Lower lobe of right lung (tissue), 2 donors: ENCODE measurements around the gene ARL11. TPM values are rescaled to one million over a fixed set of nuclear protein-coding genes. Genes with fewer than 3 reads are reported as not detected.
A peak's percentile ranks its signal among the peaks of the same experiment; 100 is the strongest.

Experiments
- ATAC-seq, 2 donors: fragments of 200-7000 bp; cut with Tn5 transposase; one replicate each; pipeline ENCODE4 v1.9.1; 2020 to 2022; ENCODE audit warnings: mild to moderate bottlenecking in 2 of 2, moderate library complexity in 2 of 2
- DNase-seq: peaks from one replicate; pipeline ENCODE4 v3.0.0-alpha.2; 2020
- H3K27ac ChIP-seq: fragments of 200-600 bp; one replicate; pipeline ENCODE4 v1.8.0; 2022
- H3K27me3 ChIP-seq: fragments of 200-600 bp; one replicate; pipeline ENCODE4 v1.8.0; 2022; ENCODE audit warnings: low read depth
- H3K36me3 ChIP-seq: fragments of 200-600 bp; one replicate; pipeline ENCODE4 v1.8.0; 2022; ENCODE audit warnings: mild to moderate bottlenecking
- H3K4me1 ChIP-seq: fragments of 200-600 bp; one replicate; pipeline ENCODE4 v1.8.0; 2022
- H3K4me3 ChIP-seq: fragments of 200-600 bp; one replicate; pipeline ENCODE4 v1.8.0; 2022; ENCODE audit warnings: mild to moderate bottlenecking
- H3K9me3 ChIP-seq: fragments of 200-600 bp; one replicate; pipeline ENCODE4 v1.8.0; 2022
- intact Hi-C: fragments of 100-400 bp; cut with DNase I; formaldehyde crosslinking; loops from one replicate; pipeline ENCODE4 v1.11.0; 2022
- total RNA-seq: library from RNA; stranded (reverse); fragmentation: NEBNext Ultra II Directional; extraction: Animal tissue kit (Norgen Biotek cat#: 25700); gene quantifications from one replicate; pipeline ENCODE4 v1.2.1, GENCODE V29; 2021
- TF ChIP-seq, protein P1 (sequence below): fragments of 200-600 bp; IDR thresholded peaks from one replicate; pipeline ENCODE4 v1.8.0; 2022; ENCODE audit warnings: antibody characterized with exemption, mild to moderate bottlenecking
- donor health status: DM: no; HTN: yes; CAD: no; lungs with severe emphysema.

Gene ARL11
- total RNA-seq, 1 donor from 2014 or later = 7.5 TPM

DNA sequence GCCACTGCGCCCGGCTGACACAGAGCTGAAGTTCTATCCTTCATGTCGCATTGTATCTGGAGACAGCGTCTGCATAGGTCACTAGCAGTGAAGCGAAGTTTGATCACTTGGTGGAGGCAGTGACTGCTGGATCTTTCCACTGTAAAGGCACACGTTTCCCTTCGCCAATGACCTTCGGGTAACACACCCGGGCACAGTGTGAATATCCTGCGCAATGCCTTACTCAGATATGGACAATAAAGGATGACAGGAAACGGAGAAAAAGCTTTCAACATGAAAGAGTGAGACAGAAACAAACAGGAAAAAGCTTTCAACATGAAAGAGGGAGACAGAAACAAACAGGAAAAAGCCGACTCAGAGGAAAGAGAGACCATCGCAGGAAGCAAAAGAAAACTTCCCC lies 17.1 kb downstream of the ARL11 start:
- TF ChIP-seq, protein P1, sequence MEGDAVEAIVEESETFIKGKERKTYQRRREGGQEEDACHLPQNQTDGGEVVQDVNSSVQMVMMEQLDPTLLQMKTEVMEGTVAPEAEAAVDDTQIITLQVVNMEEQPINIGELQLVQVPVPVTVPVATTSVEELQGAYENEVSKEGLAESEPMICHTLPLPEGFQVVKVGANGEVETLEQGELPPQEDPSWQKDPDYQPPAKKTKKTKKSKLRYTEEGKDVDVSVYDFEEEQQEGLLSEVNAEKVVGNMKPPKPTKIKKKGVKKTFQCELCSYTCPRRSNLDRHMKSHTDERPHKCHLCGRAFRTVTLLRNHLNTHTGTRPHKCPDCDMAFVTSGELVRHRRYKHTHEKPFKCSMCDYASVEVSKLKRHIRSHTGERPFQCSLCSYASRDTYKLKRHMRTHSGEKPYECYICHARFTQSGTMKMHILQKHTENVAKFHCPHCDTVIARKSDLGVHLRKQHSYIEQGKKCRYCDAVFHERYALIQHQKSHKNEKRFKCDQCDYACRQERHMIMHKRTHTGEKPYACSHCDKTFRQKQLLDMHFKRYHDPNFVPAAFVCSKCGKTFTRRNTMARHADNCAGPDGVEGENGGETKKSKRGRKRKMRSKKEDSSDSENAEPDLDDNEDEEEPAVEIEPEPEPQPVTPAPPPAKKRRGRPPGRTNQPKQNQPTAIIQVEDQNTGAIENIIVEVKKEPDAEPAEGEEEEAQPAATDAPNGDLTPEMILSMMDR = no peak
- no peaks in the 10 kb centered on the region for H3K27me3 ChIP-seq

DNA sequence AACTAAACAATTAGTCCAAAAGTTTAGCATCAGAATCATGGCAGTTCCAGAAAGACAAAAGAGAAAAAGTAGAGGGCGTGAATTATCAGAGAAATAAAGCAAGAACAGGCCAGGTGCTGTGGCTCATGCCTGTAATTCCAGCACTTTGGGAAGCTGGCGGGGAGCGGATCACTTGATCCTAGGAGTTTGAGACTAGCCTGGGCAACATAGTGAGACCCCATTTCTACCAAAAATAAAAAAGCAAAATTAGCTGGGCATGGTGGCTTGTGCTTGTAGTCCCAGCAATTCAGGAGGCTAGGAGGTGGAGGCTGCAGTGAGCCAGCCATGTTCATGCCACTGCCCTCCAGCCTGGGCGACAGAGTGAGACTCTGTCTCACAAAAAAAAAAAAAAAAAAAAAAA lies 18.4 kb downstream of the ARL11 start:
- TF ChIP-seq, protein P1 = no peak
- ATAC-seq (no peak), DNase-seq (no peak)
- intact Hi-C loops = no loop called here
- H3K36me3 ChIP-seq = no peaks in the 10 kb centered on the region
- H3K4me3 ChIP-seq = no peak overlapping the region
- no peaks in the 10 kb centered on the region for H3K9me3 ChIP-seq
- peaks cover 14% of the 10 kb centered on the region for H3K4me1 ChIP-seq
- no peak overlapping the region for H3K27ac ChIP-seq
- H3K27me3 ChIP-seq = no peaks in the 10 kb centered on the region

More for the DNA sequence above, 17.1 kb downstream of the ARL11 start:
- H3K9me3 ChIP-seq = no peaks in the 10 kb centered on the region
- H3K36me3 ChIP-seq = no peaks in the 10 kb centered on the region
- no peak overlapping the region for H3K27ac ChIP-seq
- intact Hi-C loops = no loop called here
- H3K4me3 ChIP-seq = no peak overlapping the region
- DNase-seq (no peak), ATAC-seq (no peak)
- peaks cover 20% of the 10 kb centered on the region for H3K4me1 ChIP-seq

DNA sequence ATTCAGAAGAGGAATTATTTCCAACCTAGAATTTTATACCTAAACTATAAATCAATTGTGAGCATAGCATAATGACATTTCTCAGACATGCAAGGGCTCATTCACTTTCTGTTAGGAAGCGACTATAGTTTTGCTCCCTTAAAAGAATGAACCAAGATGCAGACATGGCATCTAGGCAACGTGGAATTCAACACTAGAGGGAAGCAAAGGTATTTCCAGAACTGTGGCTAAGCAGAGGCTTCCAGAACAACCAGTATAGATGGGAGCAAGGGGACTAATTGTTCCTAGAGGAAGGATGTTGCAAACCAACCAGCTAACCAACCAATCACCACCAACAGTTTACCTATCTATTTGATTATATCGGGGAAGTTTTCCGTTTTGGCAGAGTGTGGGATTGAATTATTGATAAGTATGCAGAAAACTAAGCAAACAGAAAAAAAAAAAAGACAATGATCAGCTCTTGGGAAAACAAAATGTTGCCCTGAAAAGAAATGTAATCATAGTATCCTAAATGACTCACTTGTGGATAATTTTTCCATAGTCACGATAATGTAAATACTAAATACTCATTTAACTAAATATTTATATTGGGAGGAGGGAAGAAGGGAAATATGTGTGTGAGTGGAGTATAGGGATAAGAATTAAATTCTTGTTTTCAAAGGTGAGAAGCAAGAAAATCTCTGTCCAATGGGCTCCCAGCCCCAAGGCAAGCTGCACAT lies 21.1 kb downstream of the ARL11 start:
- no peaks in the 10 kb centered on the region for H3K9me3 ChIP-seq
- ATAC-seq (peak in 1 of 2 donors; percentile 52), DNase-seq (no peak)
- H3K27ac ChIP-seq = no peak overlapping the region
- H3K4me3 ChIP-seq = no peak overlapping the region
- intact Hi-C loops = no loop called here
- TF ChIP-seq, protein P1 = peak; percentile 21
- H3K36me3 ChIP-seq = no peaks in the 10 kb centered on the region
- H3K4me1 ChIP-seq = peaks cover 6% of the 10 kb centered on the region
- no peaks in the 10 kb centered on the region for H3K27me3 ChIP-seq

DNA sequence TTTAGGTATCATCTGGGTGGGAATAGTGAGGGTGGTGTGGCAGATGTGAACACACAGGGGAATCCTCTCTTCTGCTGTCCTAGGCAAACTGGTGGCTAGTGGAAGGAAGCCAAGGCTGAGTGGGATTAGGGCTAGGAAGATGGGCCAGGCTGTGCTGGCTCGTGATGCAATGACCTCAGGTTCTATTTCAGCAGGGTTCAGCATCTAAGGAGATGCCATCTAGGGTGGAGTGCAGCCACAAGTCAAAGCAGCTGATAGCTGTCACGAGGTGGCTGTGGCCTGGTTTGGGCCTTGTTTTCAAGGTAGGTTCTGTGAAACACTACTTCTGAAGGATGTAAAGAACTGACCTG lies 21.6 kb downstream of the ARL11 start:
- no peak for DNase-seq
- intact Hi-C loops = no loop called here
- TF ChIP-seq, protein P1 = no peak
- Histone ChIP-seq H3K4me1 (peaks cover 6% of the 10 kb centered on the region), H3K27ac (no peak overlapping the region), H3K9me3 (no peaks in the 10 kb centered on the region), H3K27me3 (no peaks in the 10 kb centered on the region), H3K36me3 (no peaks in the 10 kb centered on the region), H3K4me3 (no peak overlapping the region)
- ATAC-seq = no peak

DNA sequence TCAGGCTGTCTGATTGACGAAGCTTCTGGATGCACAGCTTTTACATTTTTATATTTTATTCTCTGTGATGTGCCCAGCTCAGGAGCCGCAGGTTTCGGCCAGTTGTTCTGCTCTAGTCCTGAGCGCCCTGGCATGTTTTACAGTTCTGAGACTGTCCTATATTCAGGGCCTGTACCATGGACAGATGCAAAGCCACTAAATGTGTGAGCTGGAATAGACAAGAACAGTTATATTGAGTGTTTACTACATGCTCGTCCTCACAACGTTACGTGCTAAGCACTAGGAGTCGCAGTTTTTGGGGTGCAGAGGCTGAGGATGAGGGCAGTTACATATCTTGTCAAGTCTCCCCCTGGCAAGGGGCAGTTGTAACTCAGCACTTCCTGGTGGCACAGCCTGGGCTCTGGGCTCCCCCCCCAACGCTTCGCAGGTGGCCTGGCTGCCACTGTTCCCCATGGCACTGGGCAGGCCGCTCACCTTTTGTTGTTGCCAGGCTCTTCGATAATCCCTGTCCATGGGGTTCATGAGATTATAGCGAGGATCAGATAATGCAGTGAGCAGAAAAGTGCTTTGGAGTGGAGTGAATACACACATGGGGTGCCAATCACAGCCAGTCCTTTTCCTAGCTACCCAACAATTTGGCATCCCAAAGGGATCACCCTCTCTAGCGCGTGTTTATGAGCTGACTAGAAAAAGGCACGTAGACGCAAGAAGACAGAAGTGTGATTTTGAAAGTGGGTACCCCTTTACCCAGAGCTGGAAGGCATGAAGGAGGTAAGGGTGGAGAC lies 23.5 kb downstream of the ARL11 start:
- Histone ChIP-seq H3K9me3 (no peaks in the 10 kb centered on the region), H3K4me1 (peaks cover 6% of the 10 kb centered on the region), H3K27me3 (no peaks in the 10 kb centered on the region), H3K4me3 (no peak overlapping the region), H3K36me3 (no peaks in the 10 kb centered on the region), H3K27ac (no peak overlapping the region)
- DNase-seq (no peak), ATAC-seq (no peak)
- intact Hi-C loops = no loop called here
- TF ChIP-seq, protein P1 = no peak
